C4-2B (cell line): ENCODE data around the gene FUT7.

Experiments used
- CTCF ChIP-seq: fragments of 450-650 bp; conservative IDR thresholded peaks from 2 replicates; pipeline ENCODE4 v1.5.1; 2017; ENCODE audit warnings: mild to moderate bottlenecking
- ZFX ChIP-seq: fragments of 450-650 bp; IDR thresholded peaks from 2 replicates; pipeline ENCODE4 v1.6.1; 2017

GRCh38 chr9:137062384-137062783, 30.5 kb upstream of the FUT7 start:
- no peak for TF ChIP-seq CTCF
- no peak for TF ChIP-seq ZFX
